ENCODE results near the gene DMXL2.
"Not testable (repeated sequence)": the region's sequence is repeated elsewhere in the genome, so short reads cannot be mapped to it uniquely, and the experiment has no call there.

DMXL2 gene, protein sequence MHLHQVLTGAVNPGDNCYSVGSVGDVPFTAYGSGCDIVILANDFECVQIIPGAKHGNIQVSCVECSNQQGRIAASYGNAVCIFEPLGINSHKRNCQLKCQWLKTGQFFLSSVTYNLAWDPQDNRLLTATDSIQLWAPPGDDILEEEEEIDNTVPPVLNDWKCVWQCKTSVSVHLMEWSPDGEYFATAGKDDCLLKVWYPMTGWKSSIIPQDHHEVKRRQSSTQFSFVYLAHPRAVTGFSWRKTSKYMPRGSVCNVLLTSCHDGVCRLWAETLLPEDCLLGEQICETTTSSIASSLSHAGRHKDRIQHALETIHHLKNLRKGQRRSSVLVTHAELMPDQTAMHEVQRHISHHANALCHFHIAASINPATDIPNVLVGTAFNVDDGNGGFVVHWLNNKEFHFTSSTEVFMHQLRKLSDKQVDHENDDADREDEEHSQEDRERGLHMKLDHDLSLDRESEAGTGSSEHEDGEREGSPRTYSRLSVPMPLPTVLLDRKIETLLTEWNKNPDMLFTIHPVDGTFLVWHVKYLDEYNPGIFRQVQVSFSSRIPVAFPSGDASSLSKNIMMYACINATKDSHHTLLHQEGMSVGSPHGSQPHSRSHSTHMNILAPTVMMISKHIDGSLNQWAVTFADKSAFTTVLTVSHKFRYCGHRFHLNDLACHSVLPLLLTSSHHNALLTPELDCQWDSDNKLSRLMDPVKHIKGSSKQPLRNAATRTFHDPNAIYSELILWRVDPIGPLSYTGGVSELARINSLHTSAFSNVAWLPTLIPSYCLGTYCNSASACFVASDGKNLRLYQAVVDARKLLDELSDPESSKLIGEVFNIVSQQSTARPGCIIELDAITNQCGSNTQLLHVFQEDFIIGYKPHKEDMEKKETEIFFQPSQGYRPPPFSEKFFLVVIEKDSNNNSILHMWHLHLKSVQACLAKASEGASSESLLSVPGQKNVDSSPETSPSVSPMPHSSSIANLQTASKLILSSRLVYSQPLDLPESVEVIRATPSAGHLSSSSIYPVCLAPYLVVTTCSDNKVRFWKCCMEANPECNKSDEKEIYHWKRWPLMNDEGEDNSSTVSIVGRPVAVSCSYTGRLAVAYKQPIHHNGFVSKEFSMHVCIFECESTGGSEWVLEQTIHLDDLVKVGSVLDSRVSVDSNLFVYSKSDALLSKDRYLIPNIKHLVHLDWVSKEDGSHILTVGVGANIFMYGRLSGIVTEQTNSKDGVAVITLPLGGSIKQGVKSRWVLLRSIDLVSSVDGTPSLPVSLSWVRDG (N-terminal part only)

DNA sequence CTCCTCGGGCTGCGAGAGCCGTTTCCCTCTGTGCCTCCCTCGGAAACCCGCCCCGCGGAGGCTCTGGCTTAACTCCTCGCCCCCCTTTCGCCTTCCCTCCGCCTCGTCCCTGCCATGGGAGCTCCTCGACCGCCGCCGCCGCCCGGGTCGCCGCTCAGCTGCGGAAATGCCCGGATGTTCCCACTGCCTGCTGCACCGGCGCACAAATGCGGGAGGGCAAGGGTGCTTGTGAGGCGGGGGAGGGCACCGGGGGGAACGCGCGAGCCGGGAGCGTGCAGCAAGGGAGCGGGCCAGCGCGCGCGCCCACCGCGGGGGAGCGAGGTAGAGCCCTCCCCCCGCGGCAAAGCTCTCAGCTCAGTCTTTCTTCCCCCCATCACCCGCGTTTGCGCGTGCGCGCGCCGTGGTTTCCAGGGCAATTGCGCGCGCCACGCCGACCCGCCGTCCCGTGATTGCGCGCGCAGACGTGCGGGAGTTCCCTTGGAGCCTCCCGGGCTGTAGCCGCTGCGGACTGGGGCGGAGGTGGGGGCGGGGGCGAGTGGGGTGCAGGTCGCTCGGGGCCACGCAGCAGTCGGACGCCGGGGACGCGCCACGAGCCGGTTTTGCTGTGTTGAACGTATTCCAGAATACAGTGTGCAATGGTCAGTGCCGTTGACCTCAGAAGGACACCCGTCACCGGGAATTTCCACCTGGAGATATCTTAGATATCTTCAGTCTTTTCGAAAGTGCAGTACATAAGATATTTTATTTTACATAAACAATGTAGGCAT lies at the start of gene DMXL2:
TSS of gene DMXL2 (minus strand) at position 168 of the 767 bp plus-strand sequence. CDS start 226 bp downstream, outside the sequence.
- peak; percentile 84 for DNase-seq (ENCODE audit: low spot score)

- DNase-seq (ENCODE audit: low spot score), result peak; percentile 20
These were observed 49.6 kb upstream of the DMXL2 start for GRCh38 chr15:51672155-51672687.

DNA sequence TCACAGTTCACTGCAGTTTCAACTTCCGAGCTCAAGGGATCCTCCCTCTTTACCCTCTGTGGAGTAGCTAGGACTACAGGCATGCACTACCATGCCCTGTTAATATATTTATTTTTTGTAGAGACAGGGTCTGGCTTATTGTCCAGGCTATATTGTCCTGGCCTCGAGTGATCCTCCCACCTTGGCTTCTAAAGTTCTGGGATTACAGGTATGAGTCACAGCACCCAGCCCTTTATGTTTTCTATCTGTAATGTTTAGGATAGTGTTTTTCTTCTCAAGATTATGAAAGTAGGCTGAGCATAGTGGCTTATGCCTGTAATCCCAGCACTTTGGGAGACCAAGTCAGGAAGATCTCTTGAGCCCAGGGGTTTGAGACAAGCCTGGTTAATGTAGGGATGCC lies 46.8 kb upstream of the DMXL2 start:
- no peak for DNase-seq (ENCODE audit: low spot score)

GRCh38 chr15:51668446-51668845 lies 45.9 kb upstream of the DMXL2 start:
- no peak for DNase-seq (ENCODE audit: low spot score)

DNA sequence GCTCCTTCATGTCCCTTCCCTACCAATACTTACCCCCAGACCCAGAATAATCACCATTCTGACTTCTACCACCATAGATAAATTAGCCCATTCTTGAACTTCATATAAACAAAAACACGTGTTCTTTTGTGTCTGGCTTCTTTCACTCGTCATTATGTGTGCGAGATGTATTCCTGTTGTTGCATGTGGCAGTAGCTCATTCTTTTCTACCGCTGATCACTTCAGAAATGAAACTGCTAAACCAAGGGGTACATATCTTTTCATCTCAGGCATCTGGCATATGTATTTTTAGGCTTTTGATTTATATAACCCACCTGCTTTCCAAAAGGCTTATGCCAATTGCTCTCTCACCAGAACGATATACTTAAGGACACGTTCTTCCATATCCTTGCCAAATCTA lies 44.9 kb upstream of the DMXL2 start:
- DNase-seq (ENCODE audit: low spot score), result no peak

DNA sequence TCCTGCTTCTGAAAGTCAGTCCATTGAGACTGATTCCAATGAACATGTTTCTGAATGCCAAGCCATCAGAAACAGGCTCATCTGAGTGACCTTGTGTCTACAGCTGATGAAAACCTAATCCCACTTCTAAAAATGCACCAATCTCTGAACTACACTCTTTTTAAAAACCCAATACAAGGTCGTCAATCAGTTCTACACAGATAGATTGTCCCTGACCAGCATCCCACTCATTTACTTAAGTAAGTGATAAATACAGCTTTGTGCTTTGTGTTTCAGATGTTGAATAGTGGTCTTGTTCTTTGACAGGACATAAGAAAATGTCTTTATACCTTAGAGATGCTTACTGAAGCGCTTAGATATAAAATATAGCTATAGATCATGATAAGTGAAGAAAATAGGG lies 38.5 kb upstream of the DMXL2 start:
- no peak for DNase-seq (ENCODE audit: low spot score)

GRCh38 chr15:51658664-51659063 lies 36.1 kb upstream of the DMXL2 start:
- no peak for DNase-seq (ENCODE audit: low spot score)

GRCh38 chr15:51655401-51656057 lies 33.0 kb upstream of the DMXL2 start:
- not testable (repeated sequence) for DNase-seq (ENCODE audit: low spot score)

DNA sequence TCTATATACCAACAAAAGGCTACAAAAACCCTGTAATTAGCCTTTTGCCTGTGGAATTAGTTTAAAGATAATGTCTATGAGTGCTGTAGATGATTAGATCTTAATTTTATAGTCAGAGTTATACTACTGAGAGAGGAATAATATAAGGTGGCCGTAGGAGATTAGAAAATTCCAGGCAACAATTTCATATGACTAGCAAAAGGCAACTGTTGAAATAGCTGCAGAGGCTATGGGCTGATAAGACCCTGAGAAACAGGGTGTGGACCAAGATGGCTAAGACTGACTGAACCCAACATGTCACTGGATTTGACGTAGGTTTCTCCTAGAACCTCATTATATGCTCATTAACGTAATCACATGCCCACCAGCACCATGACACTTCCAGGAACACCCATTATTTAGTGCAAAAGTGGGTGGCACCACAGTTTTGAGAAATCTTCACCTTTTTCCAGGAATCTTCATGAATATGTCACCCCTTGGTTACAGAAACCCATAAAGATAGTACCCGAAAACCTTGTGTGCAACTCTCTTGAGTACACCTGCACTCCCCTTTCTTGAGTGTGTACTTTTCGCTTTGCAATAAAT lies 29.6 kb upstream of the DMXL2 start:
- no peak for DNase-seq (ENCODE audit: low spot score)

DNA sequence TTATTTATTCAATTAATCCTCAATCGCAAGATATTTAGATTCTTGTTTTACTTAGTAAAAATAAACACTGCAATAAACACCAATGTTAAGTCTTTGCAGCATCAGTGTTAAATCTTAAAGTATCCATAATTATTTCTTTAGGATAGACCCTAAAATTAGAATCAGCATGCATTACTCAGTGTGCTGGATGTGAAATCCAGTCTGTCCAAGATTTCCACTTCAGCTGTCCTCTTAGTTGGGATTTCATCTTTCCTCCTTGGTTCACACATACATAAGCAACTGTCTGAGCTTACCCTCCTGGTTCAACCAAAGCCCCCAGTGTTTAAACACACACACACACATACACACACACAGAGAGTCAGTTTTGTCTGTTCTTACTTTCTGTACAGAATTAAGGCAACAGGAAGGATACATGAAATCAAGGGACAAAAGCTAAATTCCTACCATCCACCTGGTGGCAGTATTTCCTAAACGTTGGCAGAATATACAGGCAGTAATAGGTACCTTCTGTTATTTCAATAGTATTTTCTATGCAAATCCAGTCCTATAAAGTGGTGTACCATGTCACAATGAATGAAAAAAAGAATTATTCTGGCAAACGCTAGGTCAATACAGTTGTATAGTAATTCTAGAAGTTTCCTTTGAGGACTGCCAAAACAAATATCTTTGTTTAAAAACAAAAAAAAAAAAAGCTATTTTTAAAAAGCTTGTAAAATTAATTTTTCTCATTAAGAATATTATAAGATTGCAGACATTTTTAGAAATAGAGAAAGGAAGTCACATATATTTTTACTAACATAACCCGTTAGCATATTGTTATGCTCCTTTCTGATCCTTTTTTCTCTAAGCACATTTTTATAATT lies 27.3 kb upstream of the DMXL2 start:
- DNase-seq (ENCODE audit: low spot score), result peak; percentile 78

DNA sequence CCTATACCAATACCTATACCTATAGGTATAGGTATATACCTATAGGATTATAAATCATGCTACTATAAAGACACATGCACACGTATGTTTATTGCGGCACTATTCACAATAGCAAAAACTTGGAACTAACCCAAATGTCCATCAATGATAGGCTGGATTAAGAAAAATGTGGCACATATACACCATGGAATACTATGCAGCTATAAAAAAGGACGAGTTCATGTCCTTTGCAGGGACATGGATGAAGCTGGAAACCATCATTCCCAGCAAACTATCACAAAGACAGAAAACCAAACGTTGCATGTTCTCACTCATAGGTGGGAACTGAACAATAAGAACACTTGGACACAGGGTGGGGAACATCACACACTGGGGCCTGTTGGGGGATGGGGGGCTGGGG lies 26.1 kb upstream of the DMXL2 start:
- not testable (repeated sequence) for DNase-seq (ENCODE audit: low spot score)

DNA sequence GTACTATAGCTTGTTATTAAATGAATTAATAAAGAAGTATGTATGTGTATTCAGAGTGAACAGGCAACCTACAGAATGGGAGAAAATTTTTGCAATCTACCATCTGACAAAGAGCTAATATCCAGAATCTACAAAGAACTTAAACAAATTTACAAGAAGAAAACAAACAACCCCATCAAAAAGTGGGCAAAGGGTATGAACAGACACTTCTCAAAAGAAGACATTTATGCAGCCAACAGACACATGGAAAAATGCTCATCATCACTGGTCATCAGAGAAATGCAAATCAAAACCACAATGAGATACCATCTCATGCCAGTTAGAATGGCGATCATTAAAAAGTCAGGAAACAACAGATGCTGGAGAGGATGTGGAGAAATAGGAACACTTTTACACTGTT lies 25.5 kb upstream of the DMXL2 start:
- not testable (repeated sequence) for DNase-seq (ENCODE audit: low spot score)

DNA sequence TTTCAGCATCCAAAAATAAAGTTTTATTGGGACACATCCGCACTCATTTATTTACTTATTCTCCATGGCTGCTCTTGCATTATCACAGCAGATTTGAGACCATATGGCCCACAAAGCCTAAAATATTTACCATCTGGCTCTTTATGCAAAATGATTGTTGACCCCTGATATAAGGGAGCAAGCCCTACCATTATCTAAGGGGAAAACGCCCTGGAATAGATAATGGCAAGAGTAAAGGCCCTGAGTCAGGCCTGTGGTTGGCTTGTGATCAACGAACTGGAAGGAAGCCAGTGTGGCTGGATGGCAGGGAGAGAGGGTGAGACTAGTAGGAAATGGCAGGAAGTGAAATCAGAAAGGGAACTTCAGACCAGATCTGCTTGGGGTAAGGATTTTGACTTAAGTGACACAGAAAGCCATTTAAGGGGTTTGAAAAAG lies 24.6 kb upstream of the DMXL2 start:
- DNase-seq (ENCODE audit: low spot score), result peak; percentile 50

DNA sequence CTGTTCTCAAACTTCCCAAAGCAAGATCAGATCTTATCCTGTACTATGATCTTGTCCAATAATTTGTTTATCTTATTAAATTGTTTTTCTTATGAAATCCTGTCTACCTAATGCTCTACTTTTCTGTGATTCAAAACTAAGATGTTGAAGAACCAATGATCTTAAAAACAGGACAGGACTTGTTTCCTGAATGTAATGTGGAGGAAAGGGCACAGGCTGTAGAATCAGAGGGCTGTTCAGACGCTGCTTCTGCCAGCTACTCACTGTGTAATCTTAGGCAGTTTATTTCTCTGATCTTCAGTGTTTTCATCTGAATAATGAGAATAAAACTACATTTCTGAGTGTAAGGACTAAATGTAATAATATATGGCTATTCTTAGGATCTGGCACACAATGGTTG lies 20.1 kb upstream of the DMXL2 start:
- DNase-seq (ENCODE audit: low spot score), result no peak

DNA sequence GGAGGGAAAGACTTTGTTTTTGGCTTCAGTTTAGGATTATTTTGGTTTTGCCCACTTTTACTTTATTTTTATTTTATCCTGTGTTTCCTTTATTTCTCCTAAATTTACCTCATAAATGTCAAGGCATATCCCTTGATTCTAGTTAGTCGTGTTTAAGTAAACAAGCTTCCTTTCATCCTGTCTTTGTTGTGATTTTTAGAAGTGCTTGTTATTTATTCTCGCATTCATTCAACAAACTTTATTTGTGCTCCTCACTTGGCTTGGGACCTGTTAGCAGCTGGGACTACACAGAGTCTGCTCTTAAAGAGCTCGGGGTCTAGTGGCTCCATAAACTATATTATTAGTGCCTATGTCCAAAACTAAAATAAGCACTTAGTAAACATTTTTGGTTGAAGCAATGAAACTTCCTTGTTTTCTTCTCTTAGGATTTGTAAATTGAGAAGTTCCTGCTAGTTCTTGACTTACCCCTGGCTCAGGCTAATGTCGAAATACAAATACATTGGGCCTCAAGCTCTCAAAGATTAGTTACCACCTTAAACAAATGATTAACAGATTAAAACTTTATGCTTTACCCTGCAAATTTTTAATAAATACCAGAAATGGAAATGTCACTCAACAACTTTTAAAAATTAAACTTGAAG lies 19.0 kb upstream of the DMXL2 start:
- DNase-seq (ENCODE audit: low spot score), result no peak

DNA sequence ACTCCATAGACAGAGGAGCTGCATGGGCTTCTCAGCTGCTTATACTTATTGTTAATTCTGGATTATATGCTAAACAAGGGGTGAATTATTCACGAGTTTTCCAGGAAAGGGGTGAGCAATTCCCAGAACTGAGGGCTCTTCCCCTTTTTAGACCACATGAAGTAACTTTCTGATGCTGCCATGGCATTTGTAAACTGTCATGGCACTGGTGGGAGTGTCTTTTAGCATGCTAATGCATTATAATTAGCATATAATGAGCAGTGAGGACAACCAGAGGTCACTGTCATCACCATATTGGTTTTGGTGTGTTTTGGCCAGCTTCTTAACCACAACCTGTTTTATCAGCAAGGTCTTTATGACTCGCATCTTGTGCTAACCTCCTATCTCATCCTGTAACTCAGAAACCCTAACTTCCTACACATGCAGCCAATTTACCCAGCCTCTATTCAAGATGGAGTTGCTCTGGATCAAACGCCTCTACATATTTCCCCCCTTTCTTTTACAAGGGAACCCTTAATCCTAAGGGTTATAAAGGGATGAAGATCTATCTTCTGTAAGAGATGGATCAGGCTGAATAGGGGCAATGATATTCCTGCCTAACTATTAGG lies 12.1 kb upstream of the DMXL2 start:
- no peak for DNase-seq (ENCODE audit: low spot score)

DNA sequence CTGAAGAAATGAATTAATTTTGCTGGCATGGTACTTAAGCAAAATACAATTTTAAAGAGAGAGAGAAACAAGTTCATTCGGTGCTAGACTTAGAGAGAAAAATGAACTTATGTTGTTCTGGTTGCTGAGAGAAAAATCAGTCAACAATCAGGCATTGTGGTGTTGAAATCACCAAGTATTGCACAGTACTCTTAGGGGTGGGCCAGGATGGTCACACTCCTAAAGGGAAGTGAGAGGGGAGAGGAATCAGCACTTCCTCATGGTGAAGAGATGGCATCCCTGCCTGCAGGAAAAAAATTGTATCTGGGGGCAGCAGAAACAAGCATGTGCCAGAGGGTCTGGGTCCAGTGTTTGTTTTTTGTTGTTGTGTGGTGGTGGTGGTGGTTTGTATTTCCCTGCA lies 7.0 kb upstream of the DMXL2 start:
- peak; percentile 41 for DNase-seq (ENCODE audit: low spot score)

DNA sequence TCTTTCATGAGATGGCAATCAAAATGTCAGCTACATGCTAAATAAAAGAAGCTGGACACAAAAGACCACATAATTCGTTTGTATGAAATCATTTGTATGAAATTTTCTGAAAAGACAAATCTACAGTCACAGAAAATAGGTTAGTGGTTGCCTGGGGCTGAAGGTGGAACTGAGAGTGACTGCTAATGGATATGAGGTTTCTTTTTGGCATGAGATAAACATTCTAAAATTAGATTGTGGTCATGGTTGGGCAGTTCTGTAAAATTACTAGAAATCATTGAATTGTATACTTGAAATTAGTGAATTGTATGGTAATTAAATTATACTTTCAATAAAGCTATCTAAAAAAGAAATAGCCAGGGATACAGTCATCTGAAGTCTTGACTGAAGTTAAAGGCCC lies 2.7 kb upstream of the DMXL2 start:
- DNase-seq (ENCODE audit: low spot score), result no peak

Measured in globus pallidus (tissue), 1 donor.